ENCODE results near the gene UPF1.

The UPF1 gene

DNA sequence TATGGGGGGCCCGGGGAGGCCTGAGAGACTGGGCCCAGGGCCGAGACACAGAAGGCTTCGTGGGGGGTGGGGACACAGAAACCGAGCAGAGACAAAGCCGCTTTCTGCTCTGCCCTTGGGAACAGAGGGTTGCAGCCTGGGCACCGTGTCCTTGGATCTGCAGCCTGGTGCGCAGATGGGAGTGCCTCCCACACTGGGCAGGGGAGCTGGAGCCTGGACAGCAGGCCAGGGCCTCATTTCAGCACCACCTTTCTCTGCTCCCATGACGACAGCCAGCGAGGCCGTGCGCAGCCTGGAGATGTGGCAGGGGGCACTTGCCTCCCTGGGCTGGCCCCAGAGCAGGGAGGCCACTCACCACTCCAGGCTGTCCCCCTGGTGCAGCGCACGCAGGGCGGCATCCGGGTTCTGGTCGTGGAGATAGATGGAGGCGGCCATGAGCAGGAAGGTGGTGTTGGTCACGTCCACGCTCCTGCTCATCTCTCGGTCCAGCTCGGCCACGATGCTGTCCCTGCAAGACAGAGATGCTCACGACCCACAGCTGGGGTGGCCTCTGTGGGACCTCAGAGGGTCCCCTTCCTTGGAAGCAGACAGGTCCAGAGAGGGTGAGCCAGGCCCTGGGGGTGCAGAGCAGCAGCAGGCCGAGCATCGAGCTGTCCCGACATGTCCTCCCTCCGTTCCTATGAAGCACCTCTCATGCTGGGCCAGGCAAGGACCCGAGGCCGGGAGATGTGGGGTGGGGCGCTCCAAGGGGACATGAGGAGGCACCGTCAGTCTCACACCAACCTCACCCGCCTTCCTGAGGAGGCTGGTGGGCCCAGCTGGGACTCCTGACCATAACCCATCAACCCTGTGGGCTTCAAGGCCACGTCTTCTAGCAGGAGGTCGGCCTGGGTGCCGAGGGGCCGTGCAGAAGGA, 75.1 kb downstream of the UPF1 start:
- H3K4me3 ChIP-seq (ENCODE audit: low read length), result no peak overlapping the region
- TF ChIP-seq, protein P1, sequence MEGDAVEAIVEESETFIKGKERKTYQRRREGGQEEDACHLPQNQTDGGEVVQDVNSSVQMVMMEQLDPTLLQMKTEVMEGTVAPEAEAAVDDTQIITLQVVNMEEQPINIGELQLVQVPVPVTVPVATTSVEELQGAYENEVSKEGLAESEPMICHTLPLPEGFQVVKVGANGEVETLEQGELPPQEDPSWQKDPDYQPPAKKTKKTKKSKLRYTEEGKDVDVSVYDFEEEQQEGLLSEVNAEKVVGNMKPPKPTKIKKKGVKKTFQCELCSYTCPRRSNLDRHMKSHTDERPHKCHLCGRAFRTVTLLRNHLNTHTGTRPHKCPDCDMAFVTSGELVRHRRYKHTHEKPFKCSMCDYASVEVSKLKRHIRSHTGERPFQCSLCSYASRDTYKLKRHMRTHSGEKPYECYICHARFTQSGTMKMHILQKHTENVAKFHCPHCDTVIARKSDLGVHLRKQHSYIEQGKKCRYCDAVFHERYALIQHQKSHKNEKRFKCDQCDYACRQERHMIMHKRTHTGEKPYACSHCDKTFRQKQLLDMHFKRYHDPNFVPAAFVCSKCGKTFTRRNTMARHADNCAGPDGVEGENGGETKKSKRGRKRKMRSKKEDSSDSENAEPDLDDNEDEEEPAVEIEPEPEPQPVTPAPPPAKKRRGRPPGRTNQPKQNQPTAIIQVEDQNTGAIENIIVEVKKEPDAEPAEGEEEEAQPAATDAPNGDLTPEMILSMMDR (conservative IDR thresholded peaks at IDR 0.05; ENCODE audit: low read length), result no peak
- DNase-seq (ENCODE audit: low read depth), result no peak

DNA sequence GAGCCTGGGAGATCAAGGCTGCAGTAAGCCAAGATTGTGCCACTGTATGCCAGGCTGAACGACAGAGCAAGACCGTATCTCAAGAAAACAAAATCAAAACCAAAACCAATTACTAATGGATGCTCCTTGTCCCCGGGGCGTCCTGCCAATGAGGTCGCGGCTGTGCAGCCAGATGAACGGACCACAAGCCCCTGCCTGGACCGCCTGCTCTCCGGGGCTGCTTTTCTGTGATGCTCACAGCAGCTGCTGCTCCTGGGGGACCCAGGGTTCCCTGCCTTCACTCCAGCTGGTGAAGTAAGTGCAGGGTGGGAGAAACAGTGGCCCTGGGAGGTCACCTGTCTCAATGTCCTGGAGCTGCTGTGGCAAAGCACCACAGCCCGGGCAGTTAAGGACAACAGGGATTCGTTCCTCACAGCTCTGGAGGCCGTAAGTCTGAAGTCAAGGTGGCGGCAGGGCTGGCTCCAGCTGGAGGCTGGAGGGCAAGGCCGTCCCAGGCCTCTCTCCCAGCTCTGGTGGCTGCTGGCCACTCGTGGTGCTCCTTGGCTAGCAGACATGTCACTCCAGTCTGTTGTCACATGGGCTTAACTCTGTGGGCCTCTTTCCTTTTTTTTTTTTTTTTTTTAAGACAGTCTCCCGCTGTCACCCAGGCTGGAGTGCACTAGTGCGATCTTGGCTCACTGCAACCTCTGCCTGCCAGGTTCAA, 77.3 kb downstream of the UPF1 start:
- TF ChIP-seq, protein P1 (conservative IDR thresholded peaks at IDR 0.05; ENCODE audit: low read length), result no peak
- DNase-seq (ENCODE audit: low read depth), result no peak
- H3K4me3 ChIP-seq (ENCODE audit: low read length), result no peak overlapping the region

- TF ChIP-seq, protein P1 (conservative IDR thresholded peaks at IDR 0.05; ENCODE audit: low read length), result no peak
- no peak for DNase-seq (ENCODE audit: low read depth)
- H3K4me3 ChIP-seq (ENCODE audit: low read length), result no peak overlapping the region
Measured at GRCh38 chr19:18910010-18910409, 78.3 kb downstream of the UPF1 start.

- TF ChIP-seq, protein P1 (conservative IDR thresholded peaks at IDR 0.05; ENCODE audit: low read length), result no peak
- DNase-seq (ENCODE audit: low read depth), result no peak
- H3K4me3 ChIP-seq (ENCODE audit: low read length), result no peak overlapping the region
Measured at GRCh38 chr19:18910801-18911436, 79.2 kb downstream of the UPF1 start.

DNA sequence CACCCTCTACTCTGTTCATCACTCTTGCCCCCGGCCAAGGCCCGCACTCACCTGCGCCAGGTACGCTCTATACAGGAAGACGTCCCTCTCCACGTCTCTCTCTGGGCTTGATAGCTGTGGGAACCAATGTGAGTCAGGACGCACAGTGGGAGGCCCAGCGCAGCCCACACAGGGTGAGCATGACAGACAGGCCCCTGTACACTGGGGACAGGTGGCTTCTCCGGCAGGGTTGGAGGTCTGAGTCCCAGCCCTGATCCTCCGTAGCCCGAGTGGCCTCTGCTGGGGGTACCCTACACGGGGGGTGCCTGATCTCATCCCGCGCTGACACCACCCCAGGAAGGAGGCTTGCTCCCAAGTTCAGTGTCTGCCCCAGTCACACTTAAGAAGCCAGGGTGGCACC, 81.2 kb downstream of the UPF1 start:
- TF ChIP-seq, protein P1 (conservative IDR thresholded peaks at IDR 0.05; ENCODE audit: low read length), result no peak

DNA sequence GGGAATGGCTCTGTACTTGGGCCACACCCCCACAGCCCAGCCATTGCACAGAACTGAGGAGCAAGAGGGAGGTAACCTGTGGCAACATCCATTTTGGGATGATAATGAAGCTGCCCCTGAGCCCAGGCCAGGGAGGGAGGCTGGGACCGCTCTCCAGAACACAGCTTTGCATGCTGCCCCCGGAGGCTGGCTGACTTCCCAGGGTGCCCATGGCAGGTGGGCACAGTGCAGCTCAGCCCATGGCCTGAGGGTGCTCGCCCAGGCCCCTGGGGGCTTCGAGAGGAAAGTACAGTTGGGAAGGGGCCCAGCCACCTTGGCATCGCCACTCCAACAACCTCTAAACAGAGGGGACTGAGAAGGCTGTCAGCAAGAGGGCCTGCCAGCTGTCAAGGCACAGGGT, 81.7 kb downstream of the UPF1 start:
- TF ChIP-seq, protein P1 (conservative IDR thresholded peaks at IDR 0.05; ENCODE audit: low read length), result no peak
- H3K4me3 ChIP-seq (ENCODE audit: low read length), result no peak overlapping the region
- no peak for DNase-seq (ENCODE audit: low read depth)

More for the DNA sequence above, 81.2 kb downstream of the UPF1 start:
- DNase-seq (ENCODE audit: low read depth), result no peak
- H3K4me3 ChIP-seq (ENCODE audit: low read length), result no peak overlapping the region
